WTC11 (cell line): Measurements from ENCODE around the gene NEO1. TPM values are rescaled to one million over a fixed set of nuclear protein-coding genes. Genes with fewer than 3 reads are reported as not detected.

ENCODE experiments used
- ATAC-seq: fragments of 200-7000 bp; cut with Tn5 transposase; 2 replicates; pipeline ENCODE4 v1.10.0; 2021; ENCODE audit warnings: mild to moderate bottlenecking, moderate library complexity
- CTCF ChIA-PET: fragments of 300-600 bp; sonication (Branson Sonifier 250); formaldehyde crosslinking; loops from one replicate; lab custom pipeline; 2021; ENCODE audit warnings: antibody characterized with exemption; lab: Charles Lee
- POLR2A ChIA-PET: fragments of 350-600 bp; sonication (Branson Sonifier 250); formaldehyde crosslinking; loops from one replicate; lab custom pipeline; 2021; ENCODE audit warnings: antibody characterized with exemption; lab: Charles Lee
- DNase-seq: peaks from one replicate; pipeline ENCODE4 v3.0.0; 2021; ENCODE audit warnings: low spot score
- H3K27ac Mint-ChIP-seq: 2 replicates; pipeline ENCODE4 v1.8.0; 2021; ENCODE audit warnings: mixed read lengths
- H3K27me3 Mint-ChIP-seq: 2 replicates; pipeline ENCODE4 v1.8.0; 2021; ENCODE audit warnings: low read depth, mild to moderate bottlenecking, moderate library complexity, mixed read lengths
- H3K36me3 Mint-ChIP-seq: 2 replicates; pipeline ENCODE4 v1.8.0; 2021; ENCODE audit warnings: mixed read lengths
- H3K4me1 Mint-ChIP-seq: 2 replicates; pipeline ENCODE4 v1.8.0; 2022; ENCODE audit warnings: mixed read lengths
- H3K4me3 Mint-ChIP-seq: 2 replicates; pipeline ENCODE4 v1.8.0; 2021; ENCODE audit warnings: mild to moderate bottlenecking, moderate library complexity, mixed read lengths
- H3K9me3 Mint-ChIP-seq: 2 replicates; pipeline ENCODE4 v1.8.0; 2021; ENCODE audit warnings: mixed read lengths
- FOXJ3 ChIP-seq: sonication (generic); formaldehyde crosslinking; IDR thresholded peaks from 2 replicates; pipeline ENCODE4 v1.9.0; 2021; ENCODE audit warnings: missing genetic modification reagents, mild to moderate bottlenecking, borderline replicate concordance
- GTF2I ChIP-seq: fragments of 250-450 bp; sonication (Bioruptor Pico); conservative IDR thresholded peaks from 2 replicates; pipeline ENCODE4 v1.4.0; 2021; ENCODE audit warnings: mild to moderate bottlenecking
- KAT7 ChIP-seq: sonication (generic); formaldehyde crosslinking; IDR thresholded peaks from 2 replicates; pipeline ENCODE4 v1.8.1; 2023; ENCODE audit warnings: missing genetic modification reagents, mild to moderate bottlenecking, borderline replicate concordance
- MYBL2 ChIP-seq: sonication (generic); formaldehyde crosslinking; IDR thresholded peaks from 2 replicates; pipeline ENCODE4 v1.8.1; 2023; ENCODE audit warnings: mild to moderate bottlenecking, moderate library complexity, missing genetic modification reagents
- PRRX2 ChIP-seq: fragments of 250-450 bp; sonication (Bioruptor Pico); IDR thresholded peaks from 2 replicates; pipeline ENCODE4 v1.8.0; 2021; ENCODE audit warnings: mild to moderate bottlenecking
- SMAD3 ChIP-seq: sonication (generic); formaldehyde crosslinking; IDR thresholded peaks from 2 replicates; pipeline ENCODE4 v1.8.0; 2022; ENCODE audit warnings: missing genetic modification reagents, mild to moderate bottlenecking, borderline replicate concordance
- TCF7 ChIP-seq: sonication (generic); formaldehyde crosslinking; IDR thresholded peaks from 2 replicates; pipeline ENCODE4 v1.8.0; 2022; ENCODE audit warnings: mild to moderate bottlenecking, low read depth, missing genetic modification reagents, moderate library complexity
- ZNF121 ChIP-seq: sonication (generic); formaldehyde crosslinking; IDR thresholded peaks from 2 replicates; pipeline ENCODE4 v1.8.0; 2023; ENCODE audit warnings: missing genetic modification reagents
- ZNF138 ChIP-seq: sonication (generic); formaldehyde crosslinking; conservative IDR thresholded peaks from 2 replicates; pipeline ENCODE4 v1.8.1; 2022; ENCODE audit warnings: mild to moderate bottlenecking, moderate library complexity, missing genetic modification reagents
- ZNF396 ChIP-seq: fragments of 250-450 bp; sonication (Bioruptor Pico); IDR thresholded peaks from 2 replicates; pipeline ENCODE4 v1.8.0; 2021; ENCODE audit warnings: mild to moderate bottlenecking, moderate library complexity, borderline replicate concordance
- ZNF671 ChIP-seq: fragments of 250-450 bp; sonication (Bioruptor Pico); IDR thresholded peaks from 2 replicates; pipeline ENCODE4 v1.8.0; 2021; ENCODE audit warnings: mild to moderate bottlenecking
- total RNA-seq: library from RNA; stranded (reverse); gene quantifications from 3 replicates; pipeline ENCODE4 v1.2.3, GENCODE V29; 2021
- TF ChIP-seq, protein P1 (sequence below): fragments of 250-450 bp; sonication (Bioruptor Pico); IDR thresholded peaks from 2 replicates; pipeline ENCODE4 v1.9.0; 2021; ENCODE audit warnings: moderate library complexity, mild to moderate bottlenecking, inconsistent platforms, borderline replicate concordance
- TF ChIP-seq, protein P2 (sequence below): fragments of 250-450 bp; sonication (Bioruptor Pico); IDR thresholded peaks from 2 replicates; pipeline ENCODE4 v1.9.0; 2021; ENCODE audit warnings: mild to moderate bottlenecking
- TF ChIP-seq, protein P3 (sequence below): fragments of 250-450 bp; sonication (Bioruptor Pico); IDR thresholded peaks from 2 replicates; pipeline ENCODE4 v2.1.2; 2022; ENCODE audit warnings: mild to moderate bottlenecking, moderate library complexity
- TF ChIP-seq, protein P4 (sequence below): sonication (generic); formaldehyde crosslinking; IDR thresholded peaks from 2 replicates; pipeline ENCODE4 v1.8.1; 2022; ENCODE audit warnings: mild to moderate bottlenecking, missing genetic modification reagents, moderate library complexity, borderline replicate concordance
- TF ChIP-seq, protein P5 (sequence below): sonication (generic); formaldehyde crosslinking; IDR thresholded peaks from 2 replicates; pipeline ENCODE4 v1.8.1; 2023; ENCODE audit warnings: mild to moderate bottlenecking, missing genetic modification reagents, borderline replicate concordance
- TF ChIP-seq, protein P6 (sequence below): sonication (generic); formaldehyde crosslinking; conservative IDR thresholded peaks from 2 replicates; pipeline ENCODE4 v1.8.1; 2022; ENCODE audit warnings: mild to moderate bottlenecking, missing genetic modification reagents
- TF ChIP-seq, protein P7 (sequence below): fragments of 250-450 bp; sonication (Bioruptor Pico); IDR thresholded peaks from 2 replicates; pipeline ENCODE4 v1.8.0; 2021; ENCODE audit warnings: mild to moderate bottlenecking
- TF ChIP-seq, protein P8 (sequence below): sonication (generic); formaldehyde crosslinking; IDR thresholded peaks from 2 replicates; pipeline ENCODE4 v1.8.1; 2022; ENCODE audit warnings: low read depth, mild to moderate bottlenecking, moderate library complexity, missing genetic modification reagents, borderline replicate concordance

NEO1 gene
- total RNA-seq, 1 experiment from 2014 or later = 37.1 TPM

DNA sequence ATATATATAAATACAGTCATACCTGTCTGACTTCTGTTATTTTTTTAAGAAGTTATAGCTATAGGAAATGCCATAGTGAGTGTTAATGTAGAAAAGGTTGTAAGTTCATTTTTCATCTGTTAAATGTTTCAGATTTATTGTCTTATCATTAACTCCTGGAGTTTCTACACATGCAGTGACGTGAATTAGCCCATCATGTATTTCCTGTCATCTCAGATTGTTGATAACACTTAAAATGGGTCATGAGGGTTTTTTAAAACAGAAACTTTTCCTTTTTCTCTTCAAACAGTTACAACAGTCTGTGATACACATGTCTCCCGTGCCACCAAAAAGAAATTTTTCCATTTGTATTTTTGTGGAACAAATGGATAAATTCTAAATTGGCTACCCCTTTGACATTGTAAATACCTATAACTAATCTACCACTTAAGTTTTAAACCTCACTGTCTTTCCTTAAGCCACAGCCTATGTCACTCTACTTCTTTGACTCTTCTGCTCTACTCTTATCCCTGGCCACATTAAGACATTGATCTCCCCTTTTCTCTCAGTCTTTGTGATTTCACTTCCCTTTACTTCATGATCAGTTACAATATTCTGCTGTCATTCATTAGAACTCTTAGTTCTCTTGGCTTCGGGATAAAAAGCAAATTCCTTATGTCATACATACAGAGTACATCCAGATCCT is 89.1 kb downstream of the NEO1 start:
- no peak overlapping the region for H3K27ac Mint-ChIP-seq
- no peaks in the 10 kb centered on the region for H3K27me3 Mint-ChIP-seq
- CTCF ChIA-PET = no interaction called here
- ATAC-seq (no peak), DNase-seq (no peak)
- no peaks in the 10 kb centered on the region for H3K4me1 Mint-ChIP-seq
- no peak overlapping the region for H3K4me3 Mint-ChIP-seq
- no peak for TF ChIP-seq FOXJ3 (CRISPR knock-in tag)
- TF ChIP-seq GTF2I (CRISPR knock-in tag) = no peak
- TF ChIP-seq ZNF671 (CRISPR knock-in tag) = no peak
- TF ChIP-seq PRRX2 (CRISPR knock-in tag) = no peak
- TF ChIP-seq TCF7 (CRISPR knock-in tag) = no peak
- no peak for TF ChIP-seq MYBL2 (CRISPR knock-in tag)
- TF ChIP-seq, protein P1, sequence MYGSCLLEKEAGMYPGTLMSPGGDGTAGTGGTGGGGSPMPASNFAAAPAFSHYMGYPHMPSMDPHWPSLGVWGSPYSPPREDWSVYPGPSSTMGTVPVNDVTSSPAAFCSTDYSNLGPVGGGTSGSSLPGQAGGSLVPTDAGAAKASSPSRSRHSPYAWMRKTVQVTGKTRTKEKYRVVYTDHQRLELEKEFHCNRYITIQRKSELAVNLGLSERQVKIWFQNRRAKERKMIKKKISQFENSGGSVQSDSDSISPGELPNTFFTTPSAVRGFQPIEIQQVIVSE (CRISPR knock-in tag) = no peak
- TF ChIP-seq SMAD3 = no peak
- TF ChIP-seq, protein P2, sequence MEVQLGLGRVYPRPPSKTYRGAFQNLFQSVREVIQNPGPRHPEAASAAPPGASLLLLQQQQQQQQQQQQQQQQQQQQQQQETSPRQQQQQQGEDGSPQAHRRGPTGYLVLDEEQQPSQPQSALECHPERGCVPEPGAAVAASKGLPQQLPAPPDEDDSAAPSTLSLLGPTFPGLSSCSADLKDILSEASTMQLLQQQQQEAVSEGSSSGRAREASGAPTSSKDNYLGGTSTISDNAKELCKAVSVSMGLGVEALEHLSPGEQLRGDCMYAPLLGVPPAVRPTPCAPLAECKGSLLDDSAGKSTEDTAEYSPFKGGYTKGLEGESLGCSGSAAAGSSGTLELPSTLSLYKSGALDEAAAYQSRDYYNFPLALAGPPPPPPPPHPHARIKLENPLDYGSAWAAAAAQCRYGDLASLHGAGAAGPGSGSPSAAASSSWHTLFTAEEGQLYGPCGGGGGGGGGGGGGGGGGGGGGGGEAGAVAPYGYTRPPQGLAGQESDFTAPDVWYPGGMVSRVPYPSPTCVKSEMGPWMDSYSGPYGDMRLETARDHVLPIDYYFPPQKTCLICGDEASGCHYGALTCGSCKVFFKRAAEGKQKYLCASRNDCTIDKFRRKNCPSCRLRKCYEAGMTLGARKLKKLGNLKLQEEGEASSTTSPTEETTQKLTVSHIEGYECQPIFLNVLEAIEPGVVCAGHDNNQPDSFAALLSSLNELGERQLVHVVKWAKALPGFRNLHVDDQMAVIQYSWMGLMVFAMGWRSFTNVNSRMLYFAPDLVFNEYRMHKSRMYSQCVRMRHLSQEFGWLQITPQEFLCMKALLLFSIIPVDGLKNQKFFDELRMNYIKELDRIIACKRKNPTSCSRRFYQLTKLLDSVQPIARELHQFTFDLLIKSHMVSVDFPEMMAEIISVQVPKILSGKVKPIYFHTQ (CRISPR knock-in tag) = no peak
- TF ChIP-seq ZNF138 = no peak
- TF ChIP-seq, all 79 proteins: peak for 0
- Mint-ChIP-seq H3K36me3 (no peaks in the 10 kb centered on the region), H3K9me3 (no peaks in the 10 kb centered on the region)
- POLR2A ChIA-PET = no interaction called here

DNA sequence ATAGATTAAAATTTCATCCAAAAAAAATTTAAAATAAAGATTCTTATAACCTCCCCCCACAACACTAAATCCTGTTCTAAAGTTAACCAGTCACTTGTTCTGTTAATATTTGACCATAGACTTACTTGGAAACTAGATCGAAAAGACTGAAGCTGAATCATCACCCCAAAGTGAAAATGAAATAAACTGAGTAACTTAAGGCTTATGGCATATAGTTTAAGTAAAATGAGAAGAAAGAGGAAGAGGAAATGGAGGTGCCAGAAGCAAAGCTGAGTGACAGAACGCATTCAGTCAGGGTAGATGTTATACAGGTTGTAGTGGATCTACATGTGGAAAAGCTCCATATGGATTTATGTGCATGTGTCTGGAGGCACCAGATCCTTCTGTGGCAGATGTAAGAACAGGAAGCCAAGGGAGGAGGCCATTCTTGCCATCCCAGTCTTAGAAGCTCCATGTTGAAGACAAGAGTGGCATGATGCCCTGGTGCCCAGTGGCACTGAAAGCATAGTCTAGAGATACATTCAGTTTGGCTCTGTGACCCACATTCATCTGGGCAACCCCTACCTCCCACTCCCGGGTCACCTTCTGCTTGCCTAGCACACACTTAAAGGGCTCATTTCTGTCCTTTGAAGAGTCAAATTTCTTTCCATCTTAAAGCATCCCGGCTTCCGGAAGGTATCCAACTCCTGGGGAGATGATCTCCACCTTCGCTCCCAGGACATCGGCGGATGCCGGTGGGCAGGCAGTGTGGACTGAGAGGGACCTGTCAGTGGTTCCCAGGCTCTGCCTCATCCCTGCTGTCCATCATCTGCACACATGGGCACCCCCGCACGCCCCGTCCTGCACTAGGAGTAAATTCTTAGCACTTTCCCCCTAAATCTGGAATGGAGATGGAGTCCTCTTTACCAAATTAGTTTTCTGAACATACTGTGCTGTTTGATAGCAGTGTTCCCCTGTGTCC is 90.8 kb downstream of the NEO1 start:
- ATAC-seq (no peak), DNase-seq (no peak)
- POLR2A ChIA-PET = no interaction called here
- CTCF ChIA-PET = no interaction called here
- Mint-ChIP-seq H3K36me3 (no peaks in the 10 kb centered on the region), H3K4me1 (no peaks in the 10 kb centered on the region), H3K4me3 (no peak overlapping the region), H3K27ac (no peak overlapping the region), H3K9me3 (no peaks in the 10 kb centered on the region), H3K27me3 (no peaks in the 10 kb centered on the region)
- TF ChIP-seq ZNF396 (CRISPR knock-in tag) (no peak), ZNF671 (CRISPR knock-in tag) (no peak), ZNF121 (no peak), KAT7 (CRISPR knock-in tag) (no peak), PRRX2 (CRISPR knock-in tag) (no peak)
- TF ChIP-seq, protein P3, sequence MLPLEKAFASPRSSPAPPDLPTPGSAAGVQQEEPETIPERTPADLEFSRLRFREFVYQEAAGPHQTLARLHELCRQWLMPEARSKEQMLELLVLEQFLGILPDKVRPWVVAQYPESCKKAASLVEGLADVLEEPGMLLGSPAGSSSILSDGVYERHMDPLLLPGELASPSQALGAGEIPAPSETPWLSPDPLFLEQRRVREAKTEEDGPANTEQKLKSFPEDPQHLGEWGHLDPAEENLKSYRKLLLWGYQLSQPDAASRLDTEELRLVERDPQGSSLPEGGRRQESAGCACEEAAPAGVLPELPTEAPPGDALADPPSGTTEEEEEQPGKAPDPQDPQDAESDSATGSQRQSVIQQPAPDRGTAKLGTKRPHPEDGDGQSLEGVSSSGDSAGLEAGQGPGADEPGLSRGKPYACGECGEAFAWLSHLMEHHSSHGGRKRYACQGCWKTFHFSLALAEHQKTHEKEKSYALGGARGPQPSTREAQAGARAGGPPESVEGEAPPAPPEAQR (CRISPR knock-in tag) = no peak
- TF ChIP-seq, protein P4, sequence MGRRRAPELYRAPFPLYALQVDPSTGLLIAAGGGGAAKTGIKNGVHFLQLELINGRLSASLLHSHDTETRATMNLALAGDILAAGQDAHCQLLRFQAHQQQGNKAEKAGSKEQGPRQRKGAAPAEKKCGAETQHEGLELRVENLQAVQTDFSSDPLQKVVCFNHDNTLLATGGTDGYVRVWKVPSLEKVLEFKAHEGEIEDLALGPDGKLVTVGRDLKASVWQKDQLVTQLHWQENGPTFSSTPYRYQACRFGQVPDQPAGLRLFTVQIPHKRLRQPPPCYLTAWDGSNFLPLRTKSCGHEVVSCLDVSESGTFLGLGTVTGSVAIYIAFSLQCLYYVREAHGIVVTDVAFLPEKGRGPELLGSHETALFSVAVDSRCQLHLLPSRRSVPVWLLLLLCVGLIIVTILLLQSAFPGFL = no peak
- TF ChIP-seq, protein P5, sequence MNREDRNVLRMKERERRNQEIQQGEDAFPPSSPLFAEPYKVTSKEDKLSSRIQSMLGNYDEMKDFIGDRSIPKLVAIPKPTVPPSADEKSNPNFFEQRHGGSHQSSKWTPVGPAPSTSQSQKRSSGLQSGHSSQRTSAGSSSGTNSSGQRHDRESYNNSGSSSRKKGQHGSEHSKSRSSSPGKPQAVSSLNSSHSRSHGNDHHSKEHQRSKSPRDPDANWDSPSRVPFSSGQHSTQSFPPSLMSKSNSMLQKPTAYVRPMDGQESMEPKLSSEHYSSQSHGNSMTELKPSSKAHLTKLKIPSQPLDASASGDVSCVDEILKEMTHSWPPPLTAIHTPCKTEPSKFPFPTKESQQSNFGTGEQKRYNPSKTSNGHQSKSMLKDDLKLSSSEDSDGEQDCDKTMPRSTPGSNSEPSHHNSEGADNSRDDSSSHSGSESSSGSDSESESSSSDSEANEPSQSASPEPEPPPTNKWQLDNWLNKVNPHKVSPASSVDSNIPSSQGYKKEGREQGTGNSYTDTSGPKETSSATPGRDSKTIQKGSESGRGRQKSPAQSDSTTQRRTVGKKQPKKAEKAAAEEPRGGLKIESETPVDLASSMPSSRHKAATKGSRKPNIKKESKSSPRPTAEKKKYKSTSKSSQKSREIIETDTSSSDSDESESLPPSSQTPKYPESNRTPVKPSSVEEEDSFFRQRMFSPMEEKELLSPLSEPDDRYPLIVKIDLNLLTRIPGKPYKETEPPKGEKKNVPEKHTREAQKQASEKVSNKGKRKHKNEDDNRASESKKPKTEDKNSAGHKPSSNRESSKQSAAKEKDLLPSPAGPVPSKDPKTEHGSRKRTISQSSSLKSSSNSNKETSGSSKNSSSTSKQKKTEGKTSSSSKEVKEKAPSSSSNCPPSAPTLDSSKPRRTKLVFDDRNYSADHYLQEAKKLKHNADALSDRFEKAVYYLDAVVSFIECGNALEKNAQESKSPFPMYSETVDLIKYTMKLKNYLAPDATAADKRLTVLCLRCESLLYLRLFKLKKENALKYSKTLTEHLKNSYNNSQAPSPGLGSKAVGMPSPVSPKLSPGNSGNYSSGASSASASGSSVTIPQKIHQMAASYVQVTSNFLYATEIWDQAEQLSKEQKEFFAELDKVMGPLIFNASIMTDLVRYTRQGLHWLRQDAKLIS (CRISPR knock-in tag) = no peak
- TF ChIP-seq, protein P6, sequence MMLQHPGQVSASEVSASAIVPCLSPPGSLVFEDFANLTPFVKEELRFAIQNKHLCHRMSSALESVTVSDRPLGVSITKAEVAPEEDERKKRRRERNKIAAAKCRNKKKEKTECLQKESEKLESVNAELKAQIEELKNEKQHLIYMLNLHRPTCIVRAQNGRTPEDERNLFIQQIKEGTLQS (CRISPR knock-in tag) = no peak
- TF ChIP-seq, protein P7, sequence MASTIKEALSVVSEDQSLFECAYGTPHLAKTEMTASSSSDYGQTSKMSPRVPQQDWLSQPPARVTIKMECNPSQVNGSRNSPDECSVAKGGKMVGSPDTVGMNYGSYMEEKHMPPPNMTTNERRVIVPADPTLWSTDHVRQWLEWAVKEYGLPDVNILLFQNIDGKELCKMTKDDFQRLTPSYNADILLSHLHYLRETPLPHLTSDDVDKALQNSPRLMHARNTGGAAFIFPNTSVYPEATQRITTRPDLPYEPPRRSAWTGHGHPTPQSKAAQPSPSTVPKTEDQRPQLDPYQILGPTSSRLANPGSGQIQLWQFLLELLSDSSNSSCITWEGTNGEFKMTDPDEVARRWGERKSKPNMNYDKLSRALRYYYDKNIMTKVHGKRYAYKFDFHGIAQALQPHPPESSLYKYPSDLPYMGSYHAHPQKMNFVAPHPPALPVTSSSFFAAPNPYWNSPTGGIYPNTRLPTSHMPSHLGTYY (CRISPR knock-in tag) = no peak
- TF ChIP-seq, protein P8, sequence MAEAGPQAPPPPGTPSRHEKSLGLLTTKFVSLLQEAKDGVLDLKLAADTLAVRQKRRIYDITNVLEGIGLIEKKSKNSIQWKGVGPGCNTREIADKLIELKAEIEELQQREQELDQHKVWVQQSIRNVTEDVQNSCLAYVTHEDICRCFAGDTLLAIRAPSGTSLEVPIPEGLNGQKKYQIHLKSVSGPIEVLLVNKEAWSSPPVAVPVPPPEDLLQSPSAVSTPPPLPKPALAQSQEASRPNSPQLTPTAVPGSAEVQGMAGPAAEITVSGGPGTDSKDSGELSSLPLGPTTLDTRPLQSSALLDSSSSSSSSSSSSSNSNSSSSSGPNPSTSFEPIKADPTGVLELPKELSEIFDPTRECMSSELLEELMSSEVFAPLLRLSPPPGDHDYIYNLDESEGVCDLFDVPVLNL (CRISPR knock-in tag) = no peak
